HL-60/S4 treated with phorbol 12-myristate 13-acetate at 8.2 ng/mL for 4 days and 3 days (cell line): ENCODE data around the gene SF3B6.
"Not testable (repeated sequence)": the region's sequence is repeated elsewhere in the genome, so short reads cannot be mapped to it uniquely, and the experiment has no call there.

Source experiments
- in situ Hi-C: fragments of 300-500 bp; cut with MboI; formaldehyde crosslinking; loops from 2 replicates; pipeline ENCODE4 v1.15.0; 2022; ENCODE audit warnings: low sequenced_read_pairs

The SF3B6 gene

GRCh38 chr2:24075915-24076848 is at the start of gene SF3B6:
Gene SF3B6 (minus strand): TSS chr2:24076326. CDS start chr2:24076229, 97 bp downstream.
- in situ Hi-C loops, result no loop called here

- in situ Hi-C loops, result no loop called here
These were observed 47.9 kb upstream of the SF3B6 start for GRCh38 chr2:24123922-24124580.

- in situ Hi-C loops, result no loop called here
These were observed 47.2 kb upstream of the SF3B6 start, which contains the start of the genes FAM228B and PFN4 for GRCh38 chr2:24123195-24123921. Gene FAM228B (plus strand): TSS chr2:24123469. CDS start chr2:24124362, 893 bp downstream. Gene PFN4 (minus strand): TSS chr2:24123334. CDS start chr2:24122535, 799 bp downstream.

DNA sequence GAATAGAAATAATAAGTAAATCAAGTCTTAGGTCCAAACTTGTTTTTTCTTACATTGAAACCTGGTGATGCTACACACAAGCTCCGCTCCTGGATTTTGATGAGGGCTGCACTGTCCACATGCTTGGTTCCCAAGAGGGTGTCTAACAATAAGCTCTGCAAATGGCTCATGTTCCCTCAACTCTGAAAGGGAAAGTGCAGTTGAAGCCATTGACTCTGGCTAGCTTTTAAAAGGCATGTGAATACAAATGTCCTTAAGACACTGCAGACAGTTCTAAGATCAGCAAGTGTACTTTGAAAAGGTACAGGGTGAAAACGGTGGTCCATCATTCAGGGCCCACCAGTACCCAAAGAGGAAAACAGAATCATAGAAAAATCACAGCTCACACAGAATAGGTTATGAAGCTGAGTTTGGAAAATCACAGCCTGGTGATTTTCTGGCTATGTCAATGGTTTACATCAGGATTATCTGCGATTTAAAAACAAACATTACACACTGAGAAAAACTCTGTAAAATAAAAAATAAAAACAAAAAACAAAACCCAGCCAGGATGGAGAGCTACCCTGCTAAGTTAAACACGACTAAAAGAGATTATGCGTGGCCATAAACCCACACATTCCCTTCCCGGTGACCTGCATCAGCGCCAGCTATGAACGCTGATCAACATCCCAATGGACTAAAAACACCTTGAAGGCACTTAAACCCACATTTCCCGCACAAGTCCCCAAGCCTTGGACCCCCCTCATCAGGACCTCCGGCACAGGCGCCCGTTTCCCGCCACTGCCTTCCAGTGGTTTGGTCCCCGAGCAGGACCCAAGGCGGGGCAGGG is 46.5 kb upstream of the SF3B6 start:
- in situ Hi-C loops, result no loop called here

- in situ Hi-C loops, result no loop called here
These were observed 45.3 kb upstream of the SF3B6 start for GRCh38 chr2:24121469-24121868.

DNA sequence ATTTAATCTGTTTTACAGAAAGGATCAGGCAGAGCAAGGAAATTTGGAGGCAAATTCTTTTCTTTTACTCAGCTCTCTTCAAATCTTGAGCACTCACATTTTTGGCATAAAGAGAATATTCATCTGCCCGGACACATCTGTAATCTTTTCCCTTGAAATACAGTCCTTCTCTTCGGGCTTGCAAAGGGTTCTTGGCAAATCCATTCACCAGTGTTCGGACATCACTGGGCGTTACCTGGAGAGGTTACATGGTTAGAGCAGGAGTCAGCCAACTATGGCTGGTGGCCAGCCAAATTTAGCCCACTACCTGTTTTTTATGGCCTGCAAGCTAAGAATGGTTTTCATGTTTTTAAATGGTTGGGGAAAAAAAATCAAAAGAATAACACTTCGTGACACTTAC is 44.9 kb upstream of the SF3B6 start:
- in situ Hi-C loops, result no loop called here

DNA sequence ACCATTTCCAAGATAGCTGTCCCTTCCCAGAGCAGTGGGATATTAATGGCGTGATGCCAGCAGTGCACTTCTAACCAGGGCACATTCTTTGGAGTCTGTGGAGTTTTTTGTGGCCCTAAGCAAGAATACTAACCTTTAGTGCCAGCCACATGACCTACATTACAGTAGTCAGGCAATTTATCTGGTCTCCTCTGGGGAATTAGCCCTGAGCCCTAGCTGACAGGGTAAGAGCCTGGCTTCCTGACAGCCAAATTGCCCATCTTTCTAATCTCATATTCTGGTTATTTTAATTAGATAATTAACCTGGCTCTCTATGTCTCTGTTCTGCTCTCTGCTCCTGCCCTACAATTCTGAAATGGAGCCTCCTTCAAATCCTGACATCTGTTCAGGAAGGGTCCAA is 41.8 kb upstream of the SF3B6 start:
- in situ Hi-C loops, result no loop called here

DNA sequence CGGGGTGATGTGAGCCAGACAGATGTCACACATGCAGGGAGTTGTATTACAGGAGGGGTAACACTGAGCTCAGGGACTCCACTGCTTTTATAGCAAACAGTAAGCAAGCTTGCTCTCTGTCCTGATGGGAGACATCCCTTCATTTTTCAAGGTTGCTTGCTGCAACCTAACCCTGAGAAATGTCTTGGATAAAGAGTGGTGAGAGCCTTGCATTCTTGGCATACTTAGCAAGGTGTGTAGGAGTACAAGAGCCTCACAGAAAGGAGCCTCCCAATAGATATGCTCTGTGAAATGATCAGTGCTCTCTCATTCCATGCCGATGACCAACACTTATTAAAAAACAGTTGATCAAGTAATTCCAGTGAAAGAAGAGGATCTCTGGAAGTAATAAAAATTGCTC is 38.9 kb upstream of the SF3B6 start:
- in situ Hi-C loops, result no loop called here

GRCh38 chr2:24111407-24111901 is 35.3 kb upstream of the SF3B6 start:
- in situ Hi-C loops, result no loop called here

DNA sequence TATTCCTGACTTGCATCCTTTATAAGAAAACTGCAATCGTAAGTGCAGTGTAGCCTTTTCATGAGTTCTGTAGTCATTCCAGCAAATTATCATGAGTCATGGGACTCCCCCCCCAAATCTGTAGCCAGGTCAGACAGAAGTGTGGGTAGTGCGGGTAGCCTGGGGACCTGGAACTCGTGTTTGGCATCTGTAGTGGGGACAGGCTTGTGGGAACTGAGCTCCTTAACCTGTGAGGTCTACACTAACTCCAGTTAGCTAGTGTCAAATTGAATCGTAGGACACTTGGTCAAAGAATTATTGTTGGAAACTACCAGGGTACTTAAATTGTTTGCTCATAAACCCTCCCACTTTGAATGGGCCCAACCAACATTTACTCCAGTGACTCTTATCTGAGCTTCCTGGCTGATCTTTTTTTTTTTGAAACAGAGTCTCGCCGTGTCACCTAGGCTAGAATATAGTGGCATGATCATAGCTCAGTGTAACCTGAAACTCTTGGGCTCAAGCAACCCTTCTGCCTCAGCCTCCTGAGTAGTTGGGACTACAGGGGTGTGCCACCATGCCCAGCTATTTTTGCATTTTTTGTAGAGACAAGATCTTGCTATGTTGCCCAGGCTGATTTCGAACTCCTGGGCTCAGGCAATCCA is 34.7 kb upstream of the SF3B6 start:
- in situ Hi-C loops, result no loop called here

GRCh38 chr2:24109431-24109830 is 33.3 kb upstream of the SF3B6 start:
- in situ Hi-C loops, result not testable (repeated sequence)

- in situ Hi-C loops, result no loop called here
These were observed 31.2 kb upstream of the SF3B6 start for GRCh38 chr2:24107336-24107735.

DNA sequence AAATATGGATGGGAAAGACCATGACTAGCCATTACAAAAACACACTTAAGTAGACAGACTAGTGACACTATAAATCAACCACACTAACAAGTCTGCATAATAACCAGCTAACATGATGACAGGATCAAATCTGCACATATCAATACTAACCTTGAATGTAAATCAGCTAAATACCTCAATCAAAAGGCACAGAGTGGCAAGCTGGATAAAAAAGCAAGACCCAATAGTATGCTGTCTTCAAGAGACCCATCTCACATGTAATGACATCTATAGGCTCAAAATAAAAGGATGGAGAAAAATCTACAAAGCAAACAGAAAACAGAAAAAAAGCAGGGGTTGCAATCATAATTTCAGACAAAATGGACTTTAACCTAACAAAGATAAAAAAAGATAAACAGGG is 30.7 kb upstream of the SF3B6 start:
- in situ Hi-C loops, result no loop called here

GRCh38 chr2:24105816-24106215 is 29.7 kb upstream of the SF3B6 start:
- in situ Hi-C loops, result no loop called here

- in situ Hi-C loops, result no loop called here
These were observed 28.8 kb upstream of the SF3B6 start for GRCh38 chr2:24104906-24105305.

- in situ Hi-C loops, result no loop called here
These were observed 28.1 kb upstream of the SF3B6 start for GRCh38 chr2:24104110-24104650.

DNA sequence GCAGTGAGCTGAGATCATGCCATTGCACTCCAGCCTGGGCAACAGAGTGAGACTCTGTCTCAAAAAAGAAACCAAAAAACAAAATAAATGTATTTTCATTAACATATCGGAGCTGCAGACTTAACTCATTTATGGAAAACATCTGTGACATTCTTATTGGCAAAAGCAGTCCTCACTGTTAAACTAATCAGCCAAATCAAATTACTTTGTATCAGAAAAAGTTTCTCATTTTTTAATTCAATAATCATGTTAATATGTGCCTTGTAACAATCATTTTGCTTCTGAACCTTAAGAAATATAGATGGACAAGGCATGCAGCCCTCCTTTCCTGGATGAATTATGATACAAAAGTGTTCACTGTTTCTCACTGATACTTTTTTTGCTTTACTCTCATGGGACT is 26.6 kb upstream of the SF3B6 start:
- in situ Hi-C loops, result no loop called here

- in situ Hi-C loops, result no loop called here
These were observed 25.9 kb upstream of the SF3B6 start for GRCh38 chr2:24101992-24102391.

GRCh38 chr2:24100732-24101131 is 24.6 kb upstream of the SF3B6 start:
- in situ Hi-C loops, result not testable (repeated sequence)
